Astrocyte of the cerebellum (primary cell): Measurements from ENCODE around the gene CBX2.

ENCODE experiments used
- DNase-seq: peaks from one replicate; pipeline ENCODE4 v3.0.0-alpha.2; 2011; ENCODE audit warnings: low read depth
- H3K4me3 ChIP-seq: 2 replicates; pipeline ENCODE4 v1.5.1; 2011; ENCODE audit warnings: mild to moderate bottlenecking, low read depth, low read length, moderate library complexity
- CTCF ChIP-seq: IDR thresholded peaks from 2 replicates; pipeline ENCODE4 v1.5.1; 2012; ENCODE audit warnings: low read length, low read depth, moderate library complexity, mild to moderate bottlenecking; ENCODE audit errors: missing control alignments
- in situ Hi-C: cut with HindIII; loops from 2 replicates; pipeline ENCODE4 v1.10.0; 2017; ENCODE audit warnings: low sequenced_read_pairs

Gene CBX2

GRCh38 chr17:79836972-79837887 lies 59.3 kb downstream of the CBX2 start:
- TF ChIP-seq CTCF, result no peak
- in situ Hi-C loops, result no loop called here
- H3K4me3 ChIP-seq, result peak overlapping the region; percentile 66
- DNase-seq, result no peak
